ENCODE data around the gene F7.

Gene F7

DNA sequence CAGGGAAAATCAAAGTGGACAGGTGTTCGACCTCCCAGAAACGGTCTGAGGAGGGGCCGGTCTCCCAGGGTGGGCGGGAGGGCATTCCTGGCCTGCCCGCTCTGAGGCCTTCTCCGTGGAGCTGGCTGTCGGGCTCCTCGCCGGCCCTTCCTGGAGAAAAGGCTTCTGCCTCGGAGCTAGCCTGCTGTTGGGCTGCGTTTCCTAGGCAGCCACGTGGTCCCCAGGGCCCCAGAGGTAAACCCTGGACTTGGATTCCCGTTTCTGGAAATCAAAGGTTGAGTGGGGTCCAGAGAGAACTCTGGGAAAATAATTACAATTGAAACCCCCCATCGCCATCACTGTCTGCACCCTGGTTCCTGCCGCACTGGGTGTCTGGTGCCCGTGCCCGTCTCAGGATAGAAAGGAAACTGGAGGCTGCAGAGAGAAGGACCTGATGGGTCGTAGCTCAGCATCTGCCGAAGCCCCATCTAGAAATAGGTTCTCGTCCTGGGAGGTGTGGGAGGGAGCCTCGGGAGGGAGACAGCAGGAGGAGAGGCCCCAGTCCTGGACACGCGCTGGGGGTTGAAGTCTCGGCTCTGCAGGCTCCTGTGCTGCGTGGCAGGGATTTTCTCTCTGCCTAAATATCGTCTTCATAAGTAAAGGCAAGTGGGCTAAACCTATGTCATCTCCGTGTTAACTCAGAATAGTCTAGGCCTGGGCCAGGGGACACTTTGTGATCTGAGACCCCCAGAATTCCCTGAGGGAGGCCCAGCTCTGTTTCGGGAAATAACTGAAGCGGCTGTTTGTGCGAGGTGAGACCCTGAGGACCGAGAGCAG is 45.2 kb downstream of the F7 start:
- H3K27ac ChIP-seq: no peak overlapping the region
- TF ChIP-seq, protein P1, sequence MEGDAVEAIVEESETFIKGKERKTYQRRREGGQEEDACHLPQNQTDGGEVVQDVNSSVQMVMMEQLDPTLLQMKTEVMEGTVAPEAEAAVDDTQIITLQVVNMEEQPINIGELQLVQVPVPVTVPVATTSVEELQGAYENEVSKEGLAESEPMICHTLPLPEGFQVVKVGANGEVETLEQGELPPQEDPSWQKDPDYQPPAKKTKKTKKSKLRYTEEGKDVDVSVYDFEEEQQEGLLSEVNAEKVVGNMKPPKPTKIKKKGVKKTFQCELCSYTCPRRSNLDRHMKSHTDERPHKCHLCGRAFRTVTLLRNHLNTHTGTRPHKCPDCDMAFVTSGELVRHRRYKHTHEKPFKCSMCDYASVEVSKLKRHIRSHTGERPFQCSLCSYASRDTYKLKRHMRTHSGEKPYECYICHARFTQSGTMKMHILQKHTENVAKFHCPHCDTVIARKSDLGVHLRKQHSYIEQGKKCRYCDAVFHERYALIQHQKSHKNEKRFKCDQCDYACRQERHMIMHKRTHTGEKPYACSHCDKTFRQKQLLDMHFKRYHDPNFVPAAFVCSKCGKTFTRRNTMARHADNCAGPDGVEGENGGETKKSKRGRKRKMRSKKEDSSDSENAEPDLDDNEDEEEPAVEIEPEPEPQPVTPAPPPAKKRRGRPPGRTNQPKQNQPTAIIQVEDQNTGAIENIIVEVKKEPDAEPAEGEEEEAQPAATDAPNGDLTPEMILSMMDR (IDR thresholded peaks at IDR 0.05): no peak
- TF ChIP-seq ZFX (IDR thresholded peaks at IDR 0.05; ENCODE audit: borderline replicate concordance): no peak

DNA sequence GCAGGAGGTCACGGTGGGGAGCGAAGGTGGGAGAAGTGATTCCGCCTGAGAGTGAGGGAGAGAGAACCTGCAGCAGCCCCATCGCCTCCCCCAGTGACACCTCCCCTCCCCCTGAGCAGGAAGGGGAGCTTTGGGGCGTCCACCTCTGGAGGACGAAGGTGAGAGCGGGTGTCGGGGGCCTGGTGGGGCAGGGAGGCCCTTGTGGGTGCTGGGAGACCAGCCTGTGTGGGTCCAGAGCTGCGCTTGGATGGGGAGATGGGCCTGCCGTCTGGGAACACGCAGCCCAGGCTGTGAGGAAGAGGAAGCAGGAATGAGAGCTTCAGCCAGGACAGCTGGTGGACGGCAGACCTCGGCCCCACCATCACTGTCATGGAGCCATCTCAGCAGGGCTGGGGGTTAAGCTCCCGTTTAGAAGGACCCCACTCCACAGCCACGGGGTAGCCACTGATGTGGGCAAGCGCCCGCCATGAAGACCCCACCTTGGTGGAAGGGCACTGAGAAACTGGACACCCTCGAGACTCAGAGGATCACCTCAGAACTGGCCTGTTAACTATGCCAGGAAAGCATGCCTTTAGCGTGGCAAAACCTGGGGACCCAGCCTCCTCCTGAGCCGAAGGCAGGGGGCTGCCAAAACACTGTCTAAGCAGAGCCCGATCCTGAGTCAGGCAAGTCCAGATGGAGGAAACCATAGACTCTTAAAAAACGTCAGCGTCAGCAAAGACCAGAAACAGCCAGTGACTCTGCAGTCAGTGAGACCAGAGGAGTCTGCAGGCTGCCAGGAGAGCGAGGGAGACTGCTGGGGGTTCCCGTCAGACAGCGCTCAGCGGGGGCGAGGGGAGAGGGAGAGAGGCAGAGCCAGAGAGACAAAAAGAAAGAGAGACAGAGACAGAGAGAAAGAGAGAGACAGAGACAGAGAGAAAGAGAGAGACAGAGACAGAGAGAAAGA is 46.4 kb downstream of the F7 start:
- no peak for TF ChIP-seq ZFX (IDR thresholded peaks at IDR 0.05; ENCODE audit: borderline replicate concordance)
- TF ChIP-seq, protein P1 (IDR thresholded peaks at IDR 0.05): no peak
- no peak overlapping the region for H3K27ac ChIP-seq

GRCh38 chr13:113152691-113152983 is 47.0 kb downstream of the F7 start:
- no peak overlapping the region for H3K27ac ChIP-seq
- TF ChIP-seq, protein P1 (IDR thresholded peaks at IDR 0.05): no peak
- no peak for TF ChIP-seq ZFX (IDR thresholded peaks at IDR 0.05; ENCODE audit: borderline replicate concordance)

- TF ChIP-seq, protein P1 (IDR thresholded peaks at IDR 0.05): no peak
- no peak for TF ChIP-seq ZFX (IDR thresholded peaks at IDR 0.05; ENCODE audit: borderline replicate concordance)
- no peak overlapping the region for H3K27ac ChIP-seq
Measured at GRCh38 chr13:113152984-113153809, 47.6 kb downstream of the F7 start.

DNA sequence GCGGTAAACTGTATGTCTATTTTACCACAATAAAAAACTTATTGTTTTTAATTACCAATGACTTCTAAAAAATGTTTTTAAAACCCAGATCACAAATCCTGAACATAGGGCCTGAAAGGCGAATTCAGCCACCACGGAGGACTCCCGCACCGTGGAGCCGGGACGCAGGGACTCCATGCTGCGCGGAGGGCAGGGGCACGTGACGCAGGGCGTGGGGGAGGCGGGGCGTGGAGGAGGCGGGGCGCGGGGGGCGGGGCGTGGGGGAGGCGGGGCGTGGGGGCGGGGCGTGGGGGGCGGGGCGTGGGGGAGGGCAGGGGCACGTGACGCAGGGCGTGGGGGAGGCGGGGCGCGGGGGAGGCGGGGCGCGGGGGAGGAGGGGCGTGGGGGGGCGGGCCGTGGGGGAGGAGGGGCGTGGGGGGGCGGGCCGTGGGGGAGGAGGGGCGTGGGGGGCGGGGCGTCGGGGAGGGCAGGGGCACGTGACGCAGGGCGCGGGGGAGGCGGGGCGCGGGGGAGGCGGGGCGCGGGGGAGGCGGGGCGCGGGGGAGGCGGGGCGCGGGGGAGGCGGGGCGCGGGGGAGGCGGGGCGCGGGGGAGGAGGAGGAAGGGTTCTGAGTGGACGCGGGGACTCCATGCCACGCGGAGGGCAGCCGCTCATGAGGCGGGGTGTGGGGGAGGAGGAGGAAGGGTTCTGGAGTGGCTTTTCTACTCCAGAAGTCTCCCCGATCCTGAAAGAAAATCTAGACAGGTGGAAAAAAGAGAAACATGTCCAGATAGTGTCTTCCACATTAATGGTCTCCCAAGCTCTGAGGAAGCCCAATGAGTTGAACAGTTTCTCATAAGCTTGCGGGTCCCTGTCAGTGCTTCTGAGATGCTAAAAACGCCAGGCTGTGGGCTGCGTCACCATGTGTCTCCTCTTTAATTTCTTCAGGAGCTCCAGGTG is 48.5 kb downstream of the F7 start:
- no peak overlapping the region for H3K27ac ChIP-seq
- TF ChIP-seq ZFX (IDR thresholded peaks at IDR 0.05; ENCODE audit: borderline replicate concordance): no peak
- TF ChIP-seq, protein P1 (IDR thresholded peaks at IDR 0.05): no peak

DNA sequence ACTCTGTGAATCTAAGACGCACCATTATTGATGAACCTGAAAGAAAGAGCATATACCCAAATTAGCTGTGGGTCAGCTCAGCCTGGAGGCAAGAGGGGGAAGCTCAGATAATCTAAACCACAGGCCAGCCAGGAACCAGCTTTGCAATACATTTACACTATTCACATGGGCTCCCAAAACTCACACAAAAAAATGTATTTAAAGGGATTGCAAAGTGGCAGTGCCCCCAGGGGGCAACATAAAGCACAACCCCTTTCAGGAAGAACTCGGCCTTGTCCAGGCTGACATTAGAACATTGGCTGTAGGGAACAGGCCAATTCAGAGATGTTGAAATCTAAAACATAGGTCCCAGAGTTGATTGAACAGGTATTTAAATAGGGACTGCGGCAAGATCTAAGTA is 49.6 kb downstream of the F7 start:
- H3K27ac ChIP-seq: no peak overlapping the region
- TF ChIP-seq ZFX (IDR thresholded peaks at IDR 0.05; ENCODE audit: borderline replicate concordance): no peak
- TF ChIP-seq, protein P1 (IDR thresholded peaks at IDR 0.05): no peak

Data from 22Rv1 (cell line).